ENCODE results near the gene SPON1.
"Not testable (repeated sequence)": the region's sequence is repeated elsewhere in the genome, so short reads cannot be mapped to it uniquely, and the experiment has no call there.

Gene SPON1

DNA sequence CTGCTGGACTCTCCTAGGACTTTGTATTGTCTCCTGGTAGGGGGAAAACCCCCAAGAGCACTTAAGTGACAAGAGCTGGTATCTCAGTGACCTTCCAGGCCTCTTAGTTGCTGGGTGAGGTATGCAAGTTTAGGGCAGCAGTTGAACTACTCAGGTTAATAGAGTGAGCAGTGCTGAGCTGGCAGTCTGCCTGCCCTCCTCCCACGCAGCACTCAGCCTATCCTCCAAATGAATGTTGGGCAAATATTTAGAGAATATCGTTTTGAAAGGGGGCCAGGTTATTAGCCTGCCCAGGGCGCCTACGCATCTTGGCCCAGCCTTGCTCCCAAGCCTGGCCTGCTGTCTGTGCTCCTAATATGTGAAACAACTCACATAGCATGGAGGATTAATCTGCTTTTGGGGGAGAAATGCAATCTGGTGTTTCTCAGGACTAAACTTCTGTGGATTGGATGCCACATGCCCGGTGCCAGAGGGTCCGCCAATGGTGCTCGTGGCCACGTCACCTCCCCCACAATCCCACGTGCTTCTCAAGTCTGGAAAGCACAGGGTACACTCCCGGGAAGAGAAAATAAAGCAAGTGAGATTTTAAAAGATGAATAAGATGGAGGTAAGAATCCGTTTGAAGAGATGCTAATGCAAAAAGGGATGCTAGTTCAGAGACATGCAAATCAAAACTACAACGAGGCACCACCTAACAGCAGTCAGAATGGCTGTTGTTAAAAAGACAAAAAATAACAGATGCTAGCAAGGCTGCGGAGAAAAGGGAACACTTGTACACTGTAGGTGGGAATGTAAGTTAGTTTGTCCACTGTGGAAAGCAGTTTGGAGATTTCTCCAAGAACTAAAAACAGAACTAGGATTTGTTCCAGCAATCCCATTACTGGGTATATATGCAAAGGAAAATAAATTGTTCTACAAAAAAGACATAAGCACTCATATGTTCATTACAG, 67.7 kb downstream of the SPON1 start:
- in situ Hi-C loops (cut with MboI; ENCODE audit: low sequenced_read_pairs), result no loop called here

DNA sequence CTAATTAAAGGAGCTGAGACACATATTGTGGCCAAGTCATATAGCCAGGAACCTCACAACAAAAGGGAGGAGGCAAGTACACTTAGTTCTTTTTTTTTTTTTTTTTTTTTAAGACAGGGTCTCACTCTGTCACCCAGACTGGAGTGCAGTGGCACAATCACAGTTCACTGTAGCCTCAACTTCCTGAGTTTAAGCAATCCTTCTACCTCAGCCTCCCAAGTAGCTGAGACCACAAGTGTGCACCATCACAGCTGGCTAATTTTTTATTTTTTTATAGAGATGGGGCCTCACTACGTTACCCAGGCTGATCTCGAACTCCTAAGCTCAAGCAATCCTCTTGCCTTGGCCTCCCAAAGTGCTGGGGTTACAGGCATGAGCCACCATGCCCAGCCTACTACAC, 73.0 kb downstream of the SPON1 start:
- in situ Hi-C loops (cut with MboI; ENCODE audit: low sequenced_read_pairs), result not testable (repeated sequence)

DNA sequence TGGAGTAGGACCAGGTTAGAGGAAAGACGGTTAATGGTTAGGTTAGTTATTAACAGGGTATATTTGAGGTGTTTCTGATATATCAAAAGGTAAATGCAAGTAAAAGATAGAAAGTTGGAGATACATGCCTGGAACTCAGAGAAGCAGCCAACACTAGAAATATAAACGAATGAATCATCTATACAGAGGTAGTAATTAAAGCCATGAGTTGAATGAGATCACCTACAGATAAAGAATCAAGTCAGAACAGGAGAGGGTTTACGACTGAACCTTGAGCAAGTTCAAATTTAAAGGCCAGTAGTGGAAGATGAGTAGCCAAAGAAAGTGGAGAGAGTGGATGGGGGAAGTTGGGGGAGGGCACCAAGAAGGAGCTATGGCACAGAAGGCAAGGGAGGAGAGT, 73.9 kb downstream of the SPON1 start:
- in situ Hi-C loops (cut with MboI; ENCODE audit: low sequenced_read_pairs), result no loop called here

DNA sequence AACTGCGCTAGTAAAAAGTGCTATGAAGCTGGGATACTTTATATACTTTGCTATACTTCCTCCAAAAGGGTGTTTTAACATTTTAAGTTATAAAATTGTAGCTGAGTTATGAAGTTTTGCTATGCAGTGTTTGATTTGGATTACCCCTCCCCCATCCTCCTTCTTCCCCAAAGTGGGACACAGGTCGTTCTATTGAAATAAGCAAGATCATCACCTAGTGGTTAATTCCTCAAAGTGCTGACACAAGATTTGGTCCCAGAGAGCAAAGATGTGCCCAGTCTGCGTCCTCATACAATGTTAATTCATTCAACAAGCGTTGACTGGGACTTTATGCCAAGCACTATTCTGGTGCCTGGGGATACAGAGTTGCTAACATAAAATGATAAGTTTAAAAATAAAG, 78.5 kb downstream of the SPON1 start:
- in situ Hi-C loops (cut with MboI; ENCODE audit: low sequenced_read_pairs), result no loop called here

DNA sequence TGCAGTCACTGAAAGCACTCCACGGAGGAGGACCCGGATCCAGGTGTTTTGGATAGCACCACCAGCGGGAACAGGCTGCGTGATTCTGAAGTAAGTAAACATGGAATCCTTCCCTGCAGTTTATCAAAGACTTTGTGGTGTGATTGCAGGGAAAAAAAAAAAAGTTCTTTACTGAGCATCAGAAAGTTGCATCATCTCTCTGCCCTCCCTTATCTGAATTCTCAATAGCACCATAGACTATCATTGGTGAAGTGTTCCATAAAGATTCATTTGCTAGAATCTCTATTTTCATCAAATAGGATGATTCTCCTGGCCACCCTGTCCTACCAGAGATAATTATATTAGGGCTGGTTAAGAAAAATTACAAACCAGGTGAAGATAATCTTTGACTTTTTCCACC, 79.0 kb downstream of the SPON1 start:
- in situ Hi-C loops (cut with MboI; ENCODE audit: low sequenced_read_pairs), result no loop called here

DNA sequence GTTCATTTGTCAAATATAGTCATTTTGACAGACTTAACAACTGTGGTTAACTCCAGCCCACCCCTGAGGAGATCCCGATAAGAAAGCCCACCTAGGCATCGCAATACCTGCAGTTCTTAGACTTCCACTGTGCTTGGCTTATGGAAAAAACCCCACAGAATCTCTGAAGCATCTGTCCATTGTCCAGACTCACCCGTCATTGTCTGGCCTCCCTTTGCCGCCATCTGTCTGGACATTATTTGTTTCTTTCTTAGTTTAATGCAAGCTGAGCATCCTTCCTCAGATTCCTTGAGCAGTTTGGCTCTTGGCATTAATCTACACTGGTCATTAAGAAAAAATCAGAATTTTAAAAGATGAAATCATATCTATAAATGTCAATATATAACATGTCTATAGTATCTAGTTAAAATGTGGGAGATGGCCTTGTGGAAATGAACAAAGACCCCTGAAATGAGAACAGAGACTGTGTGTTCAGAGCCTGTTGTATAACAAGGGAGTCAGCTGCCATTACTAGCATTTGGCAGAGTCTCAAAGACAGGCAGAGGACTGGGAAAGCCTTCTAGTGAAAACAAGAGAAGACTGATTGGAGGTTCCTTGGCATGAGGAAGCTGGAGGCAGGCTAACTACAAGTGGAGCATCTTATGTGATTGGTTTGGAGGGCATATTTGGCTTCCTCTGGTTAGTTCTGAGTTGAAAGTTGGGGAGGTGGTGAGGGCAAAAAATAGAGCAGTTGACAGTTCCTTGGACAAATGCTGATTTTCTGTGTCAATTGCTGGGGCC, 80.4 kb downstream of the SPON1 start:
- in situ Hi-C loops (cut with MboI; ENCODE audit: low sequenced_read_pairs), result no loop called here

DNA sequence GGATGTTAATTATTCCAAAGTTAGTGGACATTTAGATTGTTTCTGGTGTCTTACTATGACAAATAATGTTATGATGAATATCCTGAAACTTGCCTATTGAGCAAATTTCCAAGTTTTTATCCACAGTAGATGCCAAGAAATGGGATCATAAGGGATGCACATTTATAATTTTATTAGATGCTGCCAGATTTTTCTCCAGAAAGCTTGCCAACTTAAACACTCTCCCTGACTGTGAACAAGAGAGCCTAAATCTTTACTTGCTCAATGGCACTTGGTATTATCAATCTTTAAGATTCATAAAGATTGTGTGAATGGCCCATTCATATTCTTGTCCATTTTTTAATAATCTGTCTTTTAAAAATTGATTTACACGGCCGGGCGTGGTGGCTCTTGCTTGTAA, 82.4 kb downstream of the SPON1 start:
- in situ Hi-C loops (cut with MboI; ENCODE audit: low sequenced_read_pairs), result no loop called here

DNA sequence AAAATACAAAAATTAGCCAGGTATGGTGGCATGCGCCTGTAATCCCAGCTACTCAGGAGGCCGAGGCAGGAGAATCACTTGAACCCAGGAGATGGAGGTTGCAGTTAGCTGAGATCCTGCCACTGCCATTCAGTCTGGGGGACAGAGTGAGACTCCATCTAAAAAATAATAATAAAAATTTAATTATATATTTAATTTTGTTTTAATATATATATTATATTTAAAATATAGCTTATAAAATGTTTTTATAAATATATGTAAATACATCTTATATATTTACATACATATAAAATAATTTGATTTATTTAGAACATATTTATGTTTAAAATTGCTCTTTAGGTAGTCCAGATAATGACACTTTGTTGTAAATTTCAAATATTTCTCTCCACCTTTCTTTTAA, 82.9 kb downstream of the SPON1 start:
- in situ Hi-C loops (cut with MboI; ENCODE audit: low sequenced_read_pairs), result no loop called here

DNA sequence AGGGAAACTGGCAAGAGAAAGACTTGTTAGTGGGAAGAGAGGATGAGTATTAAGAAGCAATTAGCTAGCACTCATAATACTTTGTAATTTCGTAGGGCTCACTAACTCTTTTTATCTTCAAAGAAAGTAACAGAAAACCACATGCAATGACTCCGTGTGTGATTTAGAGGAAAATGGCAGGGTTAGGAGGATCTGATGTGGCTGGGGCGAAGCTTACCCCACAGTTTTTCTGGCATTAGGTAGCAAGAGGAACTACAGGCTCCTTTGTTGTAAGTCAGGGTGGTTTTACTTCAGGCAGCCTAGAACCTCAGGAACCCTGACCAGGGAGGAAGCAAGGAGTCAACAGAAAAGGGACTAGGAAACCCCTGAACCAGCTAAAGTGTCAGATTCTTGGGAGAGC, 89.7 kb downstream of the SPON1 start:
- in situ Hi-C loops (cut with MboI; ENCODE audit: low sequenced_read_pairs), result no loop called here

DNA sequence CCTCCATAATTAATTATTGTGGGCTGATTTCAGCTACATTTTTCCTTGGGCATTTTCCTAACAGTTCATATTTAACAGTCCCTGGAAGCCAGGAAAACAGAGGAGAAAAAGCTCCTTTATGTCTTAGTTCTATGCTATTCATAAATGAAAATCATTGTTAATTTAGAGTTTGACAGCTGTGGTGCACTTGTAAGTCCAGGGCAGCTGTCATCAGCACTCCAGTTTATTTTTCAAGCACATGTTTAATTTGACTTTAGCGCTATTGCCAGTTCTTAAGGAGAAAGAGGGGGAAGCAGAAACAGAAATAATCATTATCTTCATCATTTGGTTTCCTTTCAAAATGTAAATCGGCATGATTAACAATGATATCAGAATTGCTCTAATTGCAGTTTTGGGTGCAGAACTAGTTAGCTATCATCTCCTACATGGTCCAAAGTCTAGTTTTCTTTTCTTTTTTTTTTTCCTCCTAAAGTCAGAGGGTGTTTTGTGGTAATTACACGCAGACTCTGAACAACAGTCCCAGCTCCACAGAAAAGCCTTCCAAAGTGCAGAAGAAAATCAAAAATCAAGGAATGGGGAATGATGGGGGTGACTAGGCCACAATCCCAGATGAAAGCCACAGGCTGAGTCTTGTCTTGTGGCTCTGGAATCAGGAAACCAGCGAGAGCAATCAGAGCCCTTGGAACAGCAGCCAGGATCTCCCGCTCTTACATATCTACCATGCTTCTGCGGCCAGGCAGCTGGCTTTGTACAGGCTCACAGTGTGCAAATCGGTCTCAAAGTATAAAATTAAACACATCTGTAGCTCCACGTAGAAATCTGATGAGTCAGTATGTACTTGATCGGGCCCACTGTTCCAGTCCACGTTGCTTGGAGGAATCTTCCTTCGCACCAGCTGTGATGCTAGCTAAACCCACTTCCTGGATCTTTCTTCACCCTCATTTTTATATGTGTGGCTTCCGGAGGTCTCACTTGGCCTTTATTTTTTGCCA, 91.9 kb downstream of the SPON1 start:
- in situ Hi-C loops (cut with MboI; ENCODE audit: low sequenced_read_pairs), result no loop called here

DNA sequence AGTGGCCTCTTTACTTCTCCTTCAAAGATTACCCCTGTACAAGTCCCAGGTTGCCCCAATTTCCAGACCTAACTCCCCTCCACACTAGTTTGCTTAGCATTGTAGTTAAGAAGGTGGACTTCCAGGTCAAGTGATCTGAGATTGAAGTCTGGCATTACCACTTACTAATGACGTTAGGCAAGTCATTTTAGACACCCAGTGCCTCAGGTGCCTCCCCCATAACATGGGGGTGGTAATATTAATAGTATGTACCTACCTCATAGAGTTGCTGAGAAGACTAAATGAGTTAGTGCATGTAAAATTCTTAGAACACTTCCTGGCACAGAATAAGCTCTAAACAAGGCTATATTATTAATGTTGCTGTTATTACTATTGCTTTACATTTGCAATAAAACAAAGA, 93.4 kb downstream of the SPON1 start:
- in situ Hi-C loops (cut with MboI; ENCODE audit: low sequenced_read_pairs), result no loop called here

DNA sequence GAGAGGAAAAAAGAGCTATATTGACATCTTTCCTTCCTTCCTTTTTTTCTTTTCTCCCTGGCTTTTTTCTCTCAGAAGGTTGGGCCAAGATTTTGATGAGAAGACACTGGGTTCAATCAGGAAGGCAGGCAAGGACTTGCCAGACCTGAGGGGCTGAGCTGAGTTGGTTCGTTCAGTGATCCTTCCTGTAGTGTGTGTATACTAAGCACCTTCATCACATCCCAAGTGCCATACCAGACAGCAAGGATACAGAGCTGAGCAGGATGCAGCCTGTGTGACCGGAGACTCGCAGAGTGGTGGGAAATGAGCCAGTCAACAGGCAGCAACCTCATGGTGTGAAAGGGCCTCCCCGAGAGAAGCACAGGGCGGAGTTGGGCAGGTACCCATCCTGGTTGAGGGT, 95.5 kb downstream of the SPON1 start:
- in situ Hi-C loops (cut with MboI; ENCODE audit: low sequenced_read_pairs), result no loop called here

DNA sequence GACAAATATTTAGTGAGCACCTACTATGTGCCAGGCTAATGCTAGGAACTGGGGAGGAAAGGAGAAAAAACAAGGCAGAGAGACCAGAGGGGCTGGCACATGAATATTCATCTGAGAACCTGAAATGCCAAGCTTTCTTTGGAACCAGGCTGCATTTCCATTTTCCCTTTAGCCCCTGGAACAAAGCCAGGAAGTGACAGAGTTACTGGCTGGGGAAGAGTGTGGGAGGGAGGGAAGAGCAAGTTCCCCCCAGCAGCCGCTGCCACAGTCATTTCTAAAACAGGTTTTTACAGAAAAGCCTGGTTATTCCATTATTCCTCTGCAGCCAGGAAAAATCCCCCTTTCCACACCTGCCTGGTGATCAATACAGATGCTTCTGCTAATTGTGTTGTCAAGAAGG, 97.0 kb downstream of the SPON1 start:
- in situ Hi-C loops (cut with MboI; ENCODE audit: low sequenced_read_pairs), result no loop called here

DNA sequence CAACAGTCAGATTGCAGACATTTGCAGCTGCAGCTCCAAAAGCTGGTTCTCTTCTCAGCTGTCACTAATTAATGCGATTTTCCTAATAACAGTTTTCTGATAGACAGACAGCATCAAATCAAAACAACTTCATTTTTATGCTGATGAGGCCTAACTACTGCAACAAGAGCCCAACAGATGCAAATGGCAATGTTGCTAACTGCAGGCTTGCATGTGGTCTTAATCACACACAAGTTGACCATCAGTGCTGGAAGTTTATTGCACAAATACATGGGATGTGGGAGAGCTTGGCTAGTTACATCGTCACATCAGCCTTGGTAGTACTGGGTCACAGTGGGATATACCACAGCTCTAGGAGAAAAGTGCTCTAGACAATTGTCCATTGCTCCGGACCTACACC, 99.2 kb downstream of the SPON1 start:
- in situ Hi-C loops (cut with MboI; ENCODE audit: low sequenced_read_pairs), result no loop called here

DNA sequence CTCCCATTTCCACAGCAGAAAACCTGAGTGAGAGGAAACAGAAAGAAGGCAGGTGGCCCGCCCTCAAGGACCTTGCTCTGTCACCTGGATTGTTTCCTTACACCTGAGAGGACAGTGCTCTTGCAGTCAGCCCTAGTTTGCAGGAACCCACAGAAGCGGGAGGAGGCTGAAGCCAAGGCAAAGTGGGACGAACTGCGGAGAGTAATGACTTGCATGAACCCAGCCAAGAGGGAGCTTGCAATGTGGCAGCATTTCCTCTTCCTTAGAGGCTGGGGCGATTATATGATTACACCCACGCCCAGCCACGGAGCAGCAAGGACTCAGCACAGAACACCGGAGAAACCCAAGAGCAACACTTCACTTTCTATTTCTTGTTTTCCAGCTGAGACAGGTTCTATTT, 102.6 kb downstream of the SPON1 start:
- in situ Hi-C loops (cut with MboI; ENCODE audit: low sequenced_read_pairs), result no loop called here

DNA sequence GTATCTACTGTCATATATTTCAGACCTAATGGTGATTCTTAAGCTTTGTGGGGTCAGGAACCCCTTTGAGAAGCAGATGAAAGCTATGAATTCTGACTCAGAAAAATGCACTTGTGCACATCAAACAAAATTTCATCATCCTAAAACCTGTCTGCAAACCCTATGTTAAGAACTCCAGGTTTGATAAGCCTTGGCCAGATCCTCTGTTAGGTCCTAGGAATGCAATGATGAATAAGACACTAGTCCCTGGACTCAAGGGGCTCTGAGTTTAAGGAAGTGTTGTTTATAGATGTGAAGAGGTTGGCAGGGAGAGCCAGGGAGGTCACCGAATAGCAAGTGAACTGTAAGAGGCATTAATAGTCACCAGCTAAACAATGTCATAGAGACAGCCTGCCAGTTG, 103.2 kb downstream of the SPON1 start:
- in situ Hi-C loops (cut with MboI; ENCODE audit: low sequenced_read_pairs), result no loop called here

DNA sequence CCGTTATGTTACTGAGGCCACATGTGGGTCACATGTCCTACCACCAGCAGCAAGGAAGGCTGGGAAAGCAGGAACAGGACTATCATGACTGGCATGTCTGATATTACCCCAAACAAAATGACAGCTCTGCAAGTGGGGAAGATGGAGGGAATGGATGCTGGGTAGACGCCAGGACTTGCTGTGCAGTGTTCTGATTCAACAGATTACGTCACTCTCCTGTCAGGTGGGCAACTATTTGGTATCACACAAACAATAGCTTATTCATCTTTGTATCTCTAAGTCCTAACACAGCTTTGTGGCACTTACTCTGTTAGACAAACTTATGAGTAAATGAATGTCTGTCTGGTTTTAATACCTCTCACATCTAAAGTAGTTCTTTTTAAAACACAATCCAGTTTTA, 105.2 kb downstream of the SPON1 start:
- in situ Hi-C loops (cut with MboI; ENCODE audit: low sequenced_read_pairs), result no loop called here

DNA sequence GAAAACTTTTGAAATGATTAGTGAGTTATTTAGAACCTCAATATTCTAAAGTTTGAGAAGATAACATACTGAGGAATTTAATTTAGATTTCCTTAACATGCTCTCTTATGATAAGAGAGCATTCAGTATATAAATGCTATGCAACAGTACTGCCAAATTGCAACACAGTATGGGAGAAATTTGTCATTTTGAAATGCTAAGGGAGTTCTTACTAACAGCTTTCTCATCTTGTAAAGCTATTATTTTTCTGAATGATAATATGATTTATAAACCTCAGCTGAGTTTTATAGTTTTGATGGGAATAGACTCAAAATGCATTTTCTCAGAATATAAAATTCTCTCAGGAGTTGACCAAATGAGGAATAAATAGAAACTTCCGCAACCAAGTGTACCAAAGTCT, 108.4 kb downstream of the SPON1 start:
- in situ Hi-C loops (cut with MboI; ENCODE audit: low sequenced_read_pairs), result no loop called here

DNA sequence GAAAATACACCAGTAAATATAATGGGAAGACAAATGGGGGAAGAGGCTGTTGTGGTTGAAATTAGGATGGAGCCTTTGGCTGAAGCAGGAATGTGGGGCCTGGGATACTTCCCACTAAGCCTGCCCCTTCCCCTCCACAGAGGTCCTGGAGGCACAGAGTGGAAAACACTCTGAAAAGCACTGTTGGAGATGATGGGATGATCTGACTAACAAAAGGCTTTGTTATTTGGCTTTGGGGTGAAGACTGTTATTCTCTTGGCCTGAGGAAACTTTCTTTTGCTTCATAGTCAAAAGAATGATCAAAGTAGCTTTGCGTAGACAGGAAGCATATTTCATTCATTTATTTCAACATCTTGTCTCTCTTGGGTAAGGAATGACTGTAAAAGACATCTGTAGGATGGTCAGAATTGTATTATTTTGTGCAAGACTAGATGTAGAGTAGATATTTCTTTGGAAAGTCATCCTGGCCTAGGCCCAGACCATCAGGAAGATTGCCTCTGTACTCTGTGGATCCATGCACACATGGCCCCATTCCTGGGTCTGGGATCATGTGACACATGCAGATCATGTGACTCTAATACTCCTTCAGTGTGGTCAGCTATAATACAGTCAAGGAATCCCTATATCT, 111.4 kb downstream of the SPON1 start:
- in situ Hi-C loops (cut with MboI; ENCODE audit: low sequenced_read_pairs), result no loop called here

All from hTERT RPE-1 (cell line).